Measurements from ENCODE around the gene GDNF. TPM values are rescaled to one million over a fixed set of nuclear protein-coding genes. Genes with fewer than 3 reads are reported as not detected.
"Not testable (repeated sequence)": the region's sequence is repeated elsewhere in the genome, so short reads cannot be mapped to it uniquely, and the experiment has no call there.

The GDNF gene
- total and polyA plus RNA-seq, 4 donors = 0.09 to 0.25 TPM; not detected in 2

DNA sequence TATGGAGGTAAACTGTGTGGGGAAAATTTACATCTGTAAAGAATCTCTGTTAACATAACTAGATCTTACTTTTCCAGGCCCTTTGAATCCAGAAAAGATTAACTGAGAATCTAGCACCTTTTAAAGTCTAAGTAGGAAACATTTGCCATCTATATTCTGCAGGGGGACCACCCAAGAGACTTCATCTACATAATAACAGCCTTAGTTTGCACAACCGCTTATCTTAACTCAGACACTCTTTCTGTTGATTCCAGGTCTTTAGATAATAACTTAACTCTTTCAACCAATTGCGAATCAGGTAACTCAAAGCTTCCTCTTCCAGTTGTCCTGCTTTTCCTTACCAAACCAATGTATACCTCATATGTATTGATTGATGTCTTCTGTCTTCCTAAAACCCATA, 53.4 kb downstream of the GDNF start:
- no peak for TF ChIP-seq RXRA (IDR thresholded peaks at IDR 0.05)
- TF ChIP-seq JUND (IDR thresholded peaks at IDR 0.05) = no peak
- no peak for TF ChIP-seq HNF4A (conservative IDR thresholded peaks at IDR 0.05)
- TF ChIP-seq NR2F2 (IDR thresholded peaks at IDR 0.05) = no peak
- TF ChIP-seq EGR1 (IDR thresholded peaks at IDR 0.05; ENCODE audit: low read depth in 2 of 2) = no peak
- no peak for TF ChIP-seq HNF4G (IDR thresholded peaks at IDR 0.05)
- TF ChIP-seq, protein P1, sequence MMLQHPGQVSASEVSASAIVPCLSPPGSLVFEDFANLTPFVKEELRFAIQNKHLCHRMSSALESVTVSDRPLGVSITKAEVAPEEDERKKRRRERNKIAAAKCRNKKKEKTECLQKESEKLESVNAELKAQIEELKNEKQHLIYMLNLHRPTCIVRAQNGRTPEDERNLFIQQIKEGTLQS (IDR thresholded peaks at IDR 0.05) = no peak
- TF ChIP-seq, protein P2, sequence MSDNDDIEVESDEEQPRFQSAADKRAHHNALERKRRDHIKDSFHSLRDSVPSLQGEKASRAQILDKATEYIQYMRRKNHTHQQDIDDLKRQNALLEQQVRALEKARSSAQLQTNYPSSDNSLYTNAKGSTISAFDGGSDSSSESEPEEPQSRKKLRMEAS (IDR thresholded peaks at IDR 0.05) = no peak
- TF ChIP-seq TAF1 (conservative IDR thresholded peaks at IDR 0.05) = no peak
- no peak for TF ChIP-seq SP1 (IDR thresholded peaks at IDR 0.05)
- TF ChIP-seq, protein P3, sequence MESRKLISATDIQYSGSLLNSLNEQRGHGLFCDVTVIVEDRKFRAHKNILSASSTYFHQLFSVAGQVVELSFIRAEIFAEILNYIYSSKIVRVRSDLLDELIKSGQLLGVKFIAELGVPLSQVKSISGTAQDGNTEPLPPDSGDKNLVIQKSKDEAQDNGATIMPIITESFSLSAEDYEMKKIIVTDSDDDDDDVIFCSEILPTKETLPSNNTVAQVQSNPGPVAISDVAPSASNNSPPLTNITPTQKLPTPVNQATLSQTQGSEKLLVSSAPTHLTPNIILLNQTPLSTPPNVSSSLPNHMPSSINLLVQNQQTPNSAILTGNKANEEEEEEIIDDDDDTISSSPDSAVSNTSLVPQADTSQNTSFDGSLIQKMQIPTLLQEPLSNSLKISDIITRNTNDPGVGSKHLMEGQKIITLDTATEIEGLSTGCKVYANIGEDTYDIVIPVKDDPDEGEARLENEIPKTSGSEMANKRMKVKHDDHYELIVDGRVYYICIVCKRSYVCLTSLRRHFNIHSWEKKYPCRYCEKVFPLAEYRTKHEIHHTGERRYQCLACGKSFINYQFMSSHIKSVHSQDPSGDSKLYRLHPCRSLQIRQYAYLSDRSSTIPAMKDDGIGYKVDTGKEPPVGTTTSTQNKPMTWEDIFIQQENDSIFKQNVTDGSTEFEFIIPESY (IDR thresholded peaks at IDR 0.05) = no peak
- TF ChIP-seq, protein P4, sequence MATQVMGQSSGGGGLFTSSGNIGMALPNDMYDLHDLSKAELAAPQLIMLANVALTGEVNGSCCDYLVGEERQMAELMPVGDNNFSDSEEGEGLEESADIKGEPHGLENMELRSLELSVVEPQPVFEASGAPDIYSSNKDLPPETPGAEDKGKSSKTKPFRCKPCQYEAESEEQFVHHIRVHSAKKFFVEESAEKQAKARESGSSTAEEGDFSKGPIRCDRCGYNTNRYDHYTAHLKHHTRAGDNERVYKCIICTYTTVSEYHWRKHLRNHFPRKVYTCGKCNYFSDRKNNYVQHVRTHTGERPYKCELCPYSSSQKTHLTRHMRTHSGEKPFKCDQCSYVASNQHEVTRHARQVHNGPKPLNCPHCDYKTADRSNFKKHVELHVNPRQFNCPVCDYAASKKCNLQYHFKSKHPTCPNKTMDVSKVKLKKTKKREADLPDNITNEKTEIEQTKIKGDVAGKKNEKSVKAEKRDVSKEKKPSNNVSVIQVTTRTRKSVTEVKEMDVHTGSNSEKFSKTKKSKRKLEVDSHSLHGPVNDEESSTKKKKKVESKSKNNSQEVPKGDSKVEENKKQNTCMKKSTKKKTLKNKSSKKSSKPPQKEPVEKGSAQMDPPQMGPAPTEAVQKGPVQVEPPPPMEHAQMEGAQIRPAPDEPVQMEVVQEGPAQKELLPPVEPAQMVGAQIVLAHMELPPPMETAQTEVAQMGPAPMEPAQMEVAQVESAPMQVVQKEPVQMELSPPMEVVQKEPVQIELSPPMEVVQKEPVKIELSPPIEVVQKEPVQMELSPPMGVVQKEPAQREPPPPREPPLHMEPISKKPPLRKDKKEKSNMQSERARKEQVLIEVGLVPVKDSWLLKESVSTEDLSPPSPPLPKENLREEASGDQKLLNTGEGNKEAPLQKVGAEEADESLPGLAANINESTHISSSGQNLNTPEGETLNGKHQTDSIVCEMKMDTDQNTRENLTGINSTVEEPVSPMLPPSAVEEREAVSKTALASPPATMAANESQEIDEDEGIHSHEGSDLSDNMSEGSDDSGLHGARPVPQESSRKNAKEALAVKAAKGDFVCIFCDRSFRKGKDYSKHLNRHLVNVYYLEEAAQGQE (IDR thresholded peaks at IDR 0.05) = no peak
- TF ChIP-seq RAD21 (IDR thresholded peaks at IDR 0.05) = no peak
- no peak for TF ChIP-seq YY1 (IDR thresholded peaks at IDR 0.05)
- TF ChIP-seq FOXA1 (IDR thresholded peaks at IDR 0.05) = no peak
- TF ChIP-seq, protein P5, sequence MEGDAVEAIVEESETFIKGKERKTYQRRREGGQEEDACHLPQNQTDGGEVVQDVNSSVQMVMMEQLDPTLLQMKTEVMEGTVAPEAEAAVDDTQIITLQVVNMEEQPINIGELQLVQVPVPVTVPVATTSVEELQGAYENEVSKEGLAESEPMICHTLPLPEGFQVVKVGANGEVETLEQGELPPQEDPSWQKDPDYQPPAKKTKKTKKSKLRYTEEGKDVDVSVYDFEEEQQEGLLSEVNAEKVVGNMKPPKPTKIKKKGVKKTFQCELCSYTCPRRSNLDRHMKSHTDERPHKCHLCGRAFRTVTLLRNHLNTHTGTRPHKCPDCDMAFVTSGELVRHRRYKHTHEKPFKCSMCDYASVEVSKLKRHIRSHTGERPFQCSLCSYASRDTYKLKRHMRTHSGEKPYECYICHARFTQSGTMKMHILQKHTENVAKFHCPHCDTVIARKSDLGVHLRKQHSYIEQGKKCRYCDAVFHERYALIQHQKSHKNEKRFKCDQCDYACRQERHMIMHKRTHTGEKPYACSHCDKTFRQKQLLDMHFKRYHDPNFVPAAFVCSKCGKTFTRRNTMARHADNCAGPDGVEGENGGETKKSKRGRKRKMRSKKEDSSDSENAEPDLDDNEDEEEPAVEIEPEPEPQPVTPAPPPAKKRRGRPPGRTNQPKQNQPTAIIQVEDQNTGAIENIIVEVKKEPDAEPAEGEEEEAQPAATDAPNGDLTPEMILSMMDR (IDR thresholded peaks at IDR 0.05; ENCODE audit: low read depth, low read length, missing input control) = no peak
- TF ChIP-seq GABPA (IDR thresholded peaks at IDR 0.05 in 1 of 2, conservative IDR thresholded peaks at IDR 0.05 in 1 of 2) = no peak
- TF ChIP-seq FOXA2 (IDR thresholded peaks at IDR 0.05) = no peak
- Histone ChIP-seq H3K9ac (ENCODE audit: low read depth in 1 of 2, low read length in 2 of 2) (no peak overlapping the region), H3K4me3 (ENCODE audit: low read depth in 1 of 3, low read length in 3 of 3) (no peak overlapping the region), H3K36me3 (ENCODE audit: control insufficient read depth in 4 of 4, insufficient read depth in 3 of 4, low read depth in 1 of 4, low read length in 3 of 4) (no peaks in the 10 kb centered on the region), H3K9me3 (ENCODE audit: control insufficient read depth in 4 of 4, low read length in 3 of 4) (no peaks in the 10 kb centered on the region), H3K27ac (ENCODE audit: low read depth in 1 of 2, low read length in 2 of 2) (no peak overlapping the region), H3K4me1 (ENCODE audit: control insufficient read depth in 4 of 4, insufficient read depth in 4 of 4, low read length in 3 of 4) (no peaks in the 10 kb centered on the region), H3K27me3 (ENCODE audit: control insufficient read depth in 4 of 4, insufficient read depth in 4 of 4, low read length in 3 of 4) (no peaks in the 10 kb centered on the region)
- WGBS = 93% methylated on average over 2 of the region's 2 CpGs
- no peak for DNase-seq (ENCODE audit: low spot score)

DNA sequence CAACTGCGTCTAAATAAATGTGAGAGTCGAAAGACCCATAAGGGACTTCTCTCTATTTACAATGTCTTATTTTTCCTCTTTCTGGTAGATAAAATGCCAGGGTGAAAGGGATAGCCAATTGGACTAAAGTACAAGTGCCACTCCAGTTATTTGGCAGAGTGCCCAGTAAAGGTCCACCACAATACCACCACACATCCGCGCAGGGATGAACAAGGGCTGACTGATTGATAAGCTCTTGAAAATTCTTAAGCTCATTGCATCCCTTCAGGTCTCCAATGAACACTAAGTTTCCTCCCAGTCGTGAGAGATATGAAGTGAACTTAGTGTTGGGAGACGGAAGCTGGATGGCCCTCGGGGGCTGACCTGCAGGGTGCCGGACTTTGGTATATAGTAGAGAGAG, 58.4 kb downstream of the GDNF start:
- 88% methylated on average over 8 of the region's 8 CpGs for WGBS
- not testable (repeated sequence) for DNase-seq (ENCODE audit: low spot score); H3K9me3 ChIP-seq (ENCODE audit: control insufficient read depth in 4 of 4, low read length in 3 of 4)

More for the DNA sequence above, 58.4 kb downstream of the GDNF start:
- H3K27ac ChIP-seq (ENCODE audit: low read depth in 1 of 2, low read length in 2 of 2); H3K9ac ChIP-seq (ENCODE audit: low read depth in 1 of 2, low read length in 2 of 2); H3K36me3 ChIP-seq (ENCODE audit: control insufficient read depth in 4 of 4, insufficient read depth in 3 of 4, low read depth in 1 of 4, low read length in 3 of 4); H3K4me3 ChIP-seq (ENCODE audit: low read depth in 1 of 3, low read length in 3 of 3); H3K27me3 ChIP-seq (ENCODE audit: control insufficient read depth in 4 of 4, insufficient read depth in 4 of 4, low read length in 3 of 4); H3K4me1 ChIP-seq (ENCODE audit: control insufficient read depth in 4 of 4, insufficient read depth in 4 of 4, low read length in 3 of 4): not testable (repeated sequence)

Data from liver (tissue), 9 donors.